Measurements from ENCODE around the gene FOXN3. TPM values are rescaled to one million over a fixed set of nuclear protein-coding genes. Genes with fewer than 3 reads are reported as not detected.

FOXN3 gene
- total RNA-seq, 1 experiment from 2014 or later = 125 TPM

DNA sequence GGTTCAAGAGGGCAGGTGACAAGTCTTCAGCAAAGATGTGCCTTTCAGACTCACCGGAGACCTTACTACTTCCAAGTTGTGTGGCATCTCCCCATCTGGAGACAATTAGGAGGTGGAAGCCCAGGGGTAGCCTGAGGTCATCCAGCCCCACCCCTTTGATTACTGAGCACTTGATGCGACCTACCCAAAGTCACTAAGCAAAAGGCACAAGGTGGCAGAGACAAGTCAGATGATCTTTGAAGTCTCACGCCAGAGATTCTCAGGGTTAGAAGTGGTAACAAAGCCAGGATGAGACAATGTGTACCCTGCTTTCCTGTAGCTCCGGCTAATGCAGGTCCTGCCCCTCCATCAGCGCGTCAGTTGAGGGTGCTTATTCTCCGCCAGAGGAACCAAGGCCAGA, 1.4 kb upstream of the FOXN3 start:
- no peaks in the 10 kb centered on the region for H3K79me1 ChIP-seq (ENCODE audit: insufficient read depth, low read depth, low read length, poor library complexity, severe bottlenecking)
- H2AFZ ChIP-seq (ENCODE audit: low read length) = no peak overlapping the region
- H3K27ac Mint-ChIP-seq = peak overlapping the region in 1 of 3 experiments; percentile 89; a peak in 1 of 7 replicates
- H3K9ac ChIP-seq (ENCODE audit: extremely low read depth, insufficient read length, low read length) = no peak overlapping the region
- H2BK12ac ChIP-seq (ENCODE audit: insufficient read length, low read depth, low read length) = no peak overlapping the region
- H3K56ac ChIP-seq (ENCODE audit: insufficient read length, low read depth, low read length) = no peak overlapping the region
- WGBS (ENCODE audit: extremely low coverage, insufficient read length, low lambda C conversion rate) = no CpG with 5 or more reads among the region's 7 CpGs
- no peak overlapping the region for H3K14ac ChIP-seq (ENCODE audit: insufficient read depth, low read length)
- no peak overlapping the region for H3K27ac ChIP-seq (ENCODE audit: insufficient read length, low read depth, low read length)
- no peak overlapping the region for H3T11ph ChIP-seq (ENCODE audit: low read length)
- no peaks in the 10 kb centered on the region for H3K9me3 ChIP-seq (ENCODE audit: control insufficient read depth, low read depth, low read length)
- H3K4me1 ChIP-seq (ENCODE audit: insufficient read depth, low read length) = peaks cover 12% of the 10 kb centered on the region; the same call in 1 of the 2 replicates
- peaks cover 14 to 20% (median 16%) of the 10 kb centered on the region in 3 experiments; a peak in 6 of 7 replicates for H3K36me3 Mint-ChIP-seq (ENCODE audit: insufficient read depth in 1 of 3, low read depth in 3 of 3)
- H3K23me2 ChIP-seq (ENCODE audit: insufficient read length, low read depth, low read length, poor library complexity, severe bottlenecking) = peaks cover 16% of the 10 kb centered on the region
- H4K5ac ChIP-seq (ENCODE audit: insufficient read length, low read depth, low read length) = no peak overlapping the region
- no peak overlapping the region for H3K18ac ChIP-seq (ENCODE audit: insufficient read length, low read depth, low read length)
- H2BK5ac ChIP-seq (ENCODE audit: insufficient read length, low read length) = no peak overlapping the region
- H3K9me3 Mint-ChIP-seq = no peaks in the 10 kb centered on the region
- H3K27me3 ChIP-seq (ENCODE audit: insufficient read depth, low read length) = no peaks in the 10 kb centered on the region
- H2BK15ac ChIP-seq (ENCODE audit: low read depth, low read length) = no peak overlapping the region
- no peak overlapping the region for H3K23ac ChIP-seq (ENCODE audit: insufficient read length, low read depth, low read length)
- TF ChIP-seq, protein P1, sequence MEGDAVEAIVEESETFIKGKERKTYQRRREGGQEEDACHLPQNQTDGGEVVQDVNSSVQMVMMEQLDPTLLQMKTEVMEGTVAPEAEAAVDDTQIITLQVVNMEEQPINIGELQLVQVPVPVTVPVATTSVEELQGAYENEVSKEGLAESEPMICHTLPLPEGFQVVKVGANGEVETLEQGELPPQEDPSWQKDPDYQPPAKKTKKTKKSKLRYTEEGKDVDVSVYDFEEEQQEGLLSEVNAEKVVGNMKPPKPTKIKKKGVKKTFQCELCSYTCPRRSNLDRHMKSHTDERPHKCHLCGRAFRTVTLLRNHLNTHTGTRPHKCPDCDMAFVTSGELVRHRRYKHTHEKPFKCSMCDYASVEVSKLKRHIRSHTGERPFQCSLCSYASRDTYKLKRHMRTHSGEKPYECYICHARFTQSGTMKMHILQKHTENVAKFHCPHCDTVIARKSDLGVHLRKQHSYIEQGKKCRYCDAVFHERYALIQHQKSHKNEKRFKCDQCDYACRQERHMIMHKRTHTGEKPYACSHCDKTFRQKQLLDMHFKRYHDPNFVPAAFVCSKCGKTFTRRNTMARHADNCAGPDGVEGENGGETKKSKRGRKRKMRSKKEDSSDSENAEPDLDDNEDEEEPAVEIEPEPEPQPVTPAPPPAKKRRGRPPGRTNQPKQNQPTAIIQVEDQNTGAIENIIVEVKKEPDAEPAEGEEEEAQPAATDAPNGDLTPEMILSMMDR (conservative IDR thresholded peaks at IDR 0.05) = no peak
- no peak overlapping the region for H2BK120ac ChIP-seq (ENCODE audit: low read depth, low read length, poor library complexity, severe bottlenecking)
- H2BK20ac ChIP-seq (ENCODE audit: low read depth, low read length, poor library complexity, severe bottlenecking) = no peak overlapping the region
- no peak overlapping the region for H3K4ac ChIP-seq (ENCODE audit: low read depth, low read length)
- H3K4me2 ChIP-seq (ENCODE audit: insufficient read depth, insufficient read length, low read length) = peak overlapping the region; percentile 51
- peak overlapping the region; percentile 70 to 80 for H3K4me3 Mint-ChIP-seq
- DNase-seq = peak; percentile 63
- peaks cover 21% of the 10 kb centered on the region; the same call in 1 of the 2 replicates for H3K79me2 ChIP-seq (ENCODE audit: insufficient read depth, low read length)
- H3K4me1 Mint-ChIP-seq = peaks cover 48 to 52% of the 10 kb centered on the region in 2 experiments
- no peaks in the 10 kb centered on the region for H3K27me3 Mint-ChIP-seq (ENCODE audit: low read depth)
- no peak overlapping the region for H2AK5ac ChIP-seq (ENCODE audit: insufficient read length, low read length)
- peaks cover 2% of the 10 kb centered on the region for H4K20me1 ChIP-seq (ENCODE audit: control insufficient read depth, insufficient read depth, insufficient read length)
- no peak overlapping the region for H4K8ac ChIP-seq (replicated peaks; ENCODE audit: insufficient read length, low read depth, low read length)
- H4K91ac ChIP-seq (ENCODE audit: insufficient read length, low read depth, low read length) = no peak overlapping the region
